ENCODE results near the gene TRAPPC12. TPM values are rescaled to one million over a fixed set of nuclear protein-coding genes. Genes with fewer than 3 reads are reported as not detected.

Gene TRAPPC12
- total RNA-seq, 1 donor from 2014 or later: 71.0 TPM

- Mint-ChIP-seq H3K4me3 (ENCODE audit: unreplicated experiment) (peak within 1 kb of the TSS; percentile 87), H3K27ac (ENCODE audit: unreplicated experiment) (peak within 1 kb of the TSS; percentile 90), H3K36me3 (ENCODE audit: low read depth) (peaks cover 7% of the 10 kb centered on the region), H3K4me1 (ENCODE audit: low read depth) (peaks cover 50% of the 10 kb centered on the region), H3K27me3 (ENCODE audit: low read depth) (no peaks in the 10 kb centered on the region), H3K9me3 (ENCODE audit: low read depth) (peaks cover 8% of the 10 kb centered on the region)
- no peak for TF ChIP-seq CTCF (IDR thresholded peaks at IDR 0.05)
- DNase-seq (ENCODE audit: low spot score): peak; percentile 96
Measured at GRCh38 chr2:3519255-3520205, 140.0 kb downstream of the TRAPPC12 start, which contains the start of gene ADI1. Gene ADI1 (minus strand): TSS chr2:3519531. CDS start chr2:3519487, 44 bp downstream.

- Mint-ChIP-seq H3K4me3 (ENCODE audit: unreplicated experiment) (peak overlapping the region; percentile 87), H3K9me3 (ENCODE audit: low read depth) (peaks cover 3% of the 10 kb centered on the region), H3K27ac (ENCODE audit: unreplicated experiment) (no peak overlapping the region), H3K36me3 (ENCODE audit: low read depth) (peaks cover 5% of the 10 kb centered on the region), H3K4me1 (ENCODE audit: low read depth) (peaks cover 59% of the 10 kb centered on the region), H3K27me3 (ENCODE audit: low read depth) (no peaks in the 10 kb centered on the region)
- DNase-seq (ENCODE audit: low spot score): no peak
- TF ChIP-seq CTCF (IDR thresholded peaks at IDR 0.05): no peak
Measured at GRCh38 chr2:3520591-3520990, 141.1 kb downstream of the TRAPPC12 start.

GRCh38 chr2:3522961-3523421, 143.5 kb downstream of the TRAPPC12 start:
- no peak for TF ChIP-seq CTCF (IDR thresholded peaks at IDR 0.05)
- DNase-seq (ENCODE audit: low spot score): no peak
- H3K27ac Mint-ChIP-seq (ENCODE audit: unreplicated experiment): peak overlapping the region; percentile 37
- H3K36me3 Mint-ChIP-seq (ENCODE audit: low read depth): no peaks in the 10 kb centered on the region
- no peak overlapping the region for H3K4me3 Mint-ChIP-seq (ENCODE audit: unreplicated experiment)
- no peaks in the 10 kb centered on the region for H3K27me3 Mint-ChIP-seq (ENCODE audit: low read depth)
- no peaks in the 10 kb centered on the region for H3K9me3 Mint-ChIP-seq (ENCODE audit: low read depth)
- H3K4me1 Mint-ChIP-seq (ENCODE audit: low read depth): peaks cover 51% of the 10 kb centered on the region

GRCh38 chr2:3523551-3524041, 144.1 kb downstream of the TRAPPC12 start:
- Mint-ChIP-seq H3K27ac (ENCODE audit: unreplicated experiment) (peak overlapping the region; percentile 72), H3K36me3 (ENCODE audit: low read depth) (no peaks in the 10 kb centered on the region)

More at GRCh38 chr2:3523551-3524041, 144.1 kb downstream of the TRAPPC12 start:
- no peaks in the 10 kb centered on the region for H3K9me3 Mint-ChIP-seq (ENCODE audit: low read depth)
- peaks cover 48% of the 10 kb centered on the region for H3K4me1 Mint-ChIP-seq (ENCODE audit: low read depth)
- DNase-seq (ENCODE audit: low spot score): no peak
- no peak for TF ChIP-seq CTCF (IDR thresholded peaks at IDR 0.05)
- no peak overlapping the region for H3K4me3 Mint-ChIP-seq (ENCODE audit: unreplicated experiment)
- H3K27me3 Mint-ChIP-seq (ENCODE audit: low read depth): no peaks in the 10 kb centered on the region
